Lung (tissue), 12 donors: ENCODE results near the gene PLA2G4F. TPM values are rescaled to one million over a fixed set of nuclear protein-coding genes. Genes with fewer than 3 reads are reported as not detected.

Source experiments
- ATAC-seq: fragments of 200-7000 bp; cut with Tn5 transposase; one replicate; pipeline ENCODE4 v1.9.1; 2020; ENCODE audit warnings: moderate number of reproducible peaks; ENCODE audit not compliant: insufficient read depth, low FRiP score
- DNase-seq, 3 donors: peaks; one replicate each; pipeline ENCODE4 v3.0.0-alpha.2; 2013 to 2017
- H3K27ac ChIP-seq, 2 donors: one replicate each; pipeline ENCODE4 v1.5.1; 2013; ENCODE audit warnings: mild to moderate bottlenecking in 2 of 2, moderate library complexity in 2 of 2, control low read depth in 1 of 2, inconsistent platforms in 1 of 2, low read depth in 1 of 2, low read length in 1 of 2
- H3K27me3 ChIP-seq, 3 donors: one replicate each; pipeline ENCODE4 v1.5.1; 2013; ENCODE audit warnings: low read length in 2 of 3; ENCODE audit not compliant: control insufficient read depth in 3 of 3, insufficient read depth in 3 of 3
- H3K36me3 ChIP-seq, 4 donors: one replicate each; pipeline ENCODE4 v1.5.1; 2013; ENCODE audit warnings: low read length in 4 of 4, mild to moderate bottlenecking in 1 of 4, moderate library complexity in 1 of 4; ENCODE audit not compliant: control insufficient read depth in 4 of 4, insufficient read depth in 4 of 4
- H3K4me1 ChIP-seq, 5 donors: one replicate each; pipeline ENCODE4 v1.5.1; 2013; ENCODE audit warnings: low read length in 5 of 5, mild to moderate bottlenecking in 2 of 5, moderate library complexity in 1 of 5; ENCODE audit not compliant: control insufficient read depth in 5 of 5, insufficient read depth in 5 of 5
- H3K4me3 ChIP-seq: one replicate; pipeline ENCODE4 v1.5.1; 2013; ENCODE audit warnings: mild to moderate bottlenecking, control low read depth, moderate library complexity
- H3K9ac ChIP-seq, 2 donors: one replicate each; pipeline ENCODE4 v1.5.1; 2013; ENCODE audit warnings: low read length in 2 of 2, control low read depth in 1 of 2; ENCODE audit not compliant: insufficient read depth in 1 of 2
- H3K9me3 ChIP-seq, 4 donors: one replicate each; pipeline ENCODE4 v1.5.1; 2013; ENCODE audit warnings: low read length in 3 of 4, mild to moderate bottlenecking in 1 of 4, moderate library complexity in 1 of 4; ENCODE audit not compliant: control insufficient read depth in 4 of 4, insufficient read depth in 3 of 4
- WGBS, 2 donors: extraction: QIAGEN DNeasy Blood & Tissue Kit; methylation state at CpG; one replicate each; pipeline ENCODE4 v1.1.7; 2013; 5-methylcytosine and 5-hydroxymethylcytosine counted together
- polyA plus RNA-seq, 2 donors: library from polyadenylated mRNA; stranded (reverse); fragments of 200-250 nt; gene quantifications; one replicate each; pipeline ENCODE4 v1.2.1, GENCODE V29; 2013
- total RNA-seq, 2 donors: library from RNA; depleted of rRNA in 1 of 2; stranded (reverse); fragments of >200 nt in 1 of 2; gene quantifications; one replicate each; pipeline ENCODE4 v1.2.1, GENCODE V29; 2014 to 2021
- TF ChIP-seq, protein P1 (sequence below): IDR thresholded peaks from 2 replicates; pipeline ENCODE4 v1.5.1; 2012; ENCODE audit warnings: mild to moderate bottlenecking; ENCODE audit errors: control extremely low read depth, extremely low read depth
- donor health status: control.
- donor health status: control.
- donor health status: Bipolar disorder and iron deficiency.
- donor health status: healthy.
- donor health status: DM: yes; HTN: yes; CAD: no.

The PLA2G4F gene
- total and polyA plus RNA-seq, 4 donors: 10.9 to 116 (median 41.8) TPM

DNA sequence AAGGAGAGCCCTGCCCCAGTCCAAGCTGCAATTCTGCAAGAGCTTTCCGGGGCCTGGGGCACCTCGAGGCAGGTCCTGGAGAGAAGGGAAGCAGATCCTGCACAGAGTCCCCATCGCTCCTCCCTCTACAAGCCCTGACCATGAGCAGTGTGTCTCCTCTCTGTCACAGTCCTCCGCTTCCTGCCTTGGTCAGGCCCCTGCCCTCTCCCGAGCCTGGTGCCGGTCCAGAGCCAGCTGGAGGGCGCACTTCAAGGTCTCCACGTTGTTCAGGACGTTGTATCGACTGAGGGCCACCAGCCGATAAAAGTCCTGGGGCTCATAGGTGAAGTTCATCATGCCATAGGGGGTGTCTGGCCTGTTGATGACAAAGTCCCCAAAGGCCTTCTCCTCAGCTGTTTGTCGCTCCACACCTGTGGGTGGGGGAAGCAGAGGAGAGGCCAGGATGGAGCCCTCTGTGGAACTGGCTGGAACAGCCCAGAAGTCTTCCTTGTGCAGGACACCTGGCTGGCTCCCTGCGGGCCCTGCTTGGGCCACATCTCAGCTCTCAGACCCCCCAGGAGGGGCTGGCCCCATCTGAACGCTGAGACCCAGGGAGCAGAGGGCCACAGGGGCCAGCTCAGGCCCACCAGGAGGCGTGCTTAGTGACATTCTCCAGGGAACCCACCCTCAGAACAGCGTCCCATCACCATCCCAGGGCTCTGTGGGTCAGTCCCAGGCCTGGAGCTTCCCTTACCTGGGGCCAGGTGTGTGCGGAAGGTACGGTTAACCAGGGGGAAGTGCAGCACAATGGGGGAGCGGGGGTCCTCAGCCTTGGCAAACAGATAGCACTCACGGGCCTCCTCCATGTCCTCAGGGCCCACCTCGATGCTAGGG lies 14.4 kb downstream of the PLA2G4F start:
- Histone ChIP-seq H3K36me3 (no peaks in the 10 kb centered on the region), H3K4me1 (no peaks in the 10 kb centered on the region), H3K9ac (no peak overlapping the region), H3K27me3 (no peaks in the 10 kb centered on the region), H3K9me3 (no peaks in the 10 kb centered on the region), H3K27ac (no peak overlapping the region), H3K4me3 (no peak overlapping the region)
- DNase-seq: no peak
- no peak for ATAC-seq
- TF ChIP-seq, protein P1, sequence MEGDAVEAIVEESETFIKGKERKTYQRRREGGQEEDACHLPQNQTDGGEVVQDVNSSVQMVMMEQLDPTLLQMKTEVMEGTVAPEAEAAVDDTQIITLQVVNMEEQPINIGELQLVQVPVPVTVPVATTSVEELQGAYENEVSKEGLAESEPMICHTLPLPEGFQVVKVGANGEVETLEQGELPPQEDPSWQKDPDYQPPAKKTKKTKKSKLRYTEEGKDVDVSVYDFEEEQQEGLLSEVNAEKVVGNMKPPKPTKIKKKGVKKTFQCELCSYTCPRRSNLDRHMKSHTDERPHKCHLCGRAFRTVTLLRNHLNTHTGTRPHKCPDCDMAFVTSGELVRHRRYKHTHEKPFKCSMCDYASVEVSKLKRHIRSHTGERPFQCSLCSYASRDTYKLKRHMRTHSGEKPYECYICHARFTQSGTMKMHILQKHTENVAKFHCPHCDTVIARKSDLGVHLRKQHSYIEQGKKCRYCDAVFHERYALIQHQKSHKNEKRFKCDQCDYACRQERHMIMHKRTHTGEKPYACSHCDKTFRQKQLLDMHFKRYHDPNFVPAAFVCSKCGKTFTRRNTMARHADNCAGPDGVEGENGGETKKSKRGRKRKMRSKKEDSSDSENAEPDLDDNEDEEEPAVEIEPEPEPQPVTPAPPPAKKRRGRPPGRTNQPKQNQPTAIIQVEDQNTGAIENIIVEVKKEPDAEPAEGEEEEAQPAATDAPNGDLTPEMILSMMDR: no peak
- WGBS, 2 donors: 89% methylated on average over 21 of the region's 21 CpGs

DNA sequence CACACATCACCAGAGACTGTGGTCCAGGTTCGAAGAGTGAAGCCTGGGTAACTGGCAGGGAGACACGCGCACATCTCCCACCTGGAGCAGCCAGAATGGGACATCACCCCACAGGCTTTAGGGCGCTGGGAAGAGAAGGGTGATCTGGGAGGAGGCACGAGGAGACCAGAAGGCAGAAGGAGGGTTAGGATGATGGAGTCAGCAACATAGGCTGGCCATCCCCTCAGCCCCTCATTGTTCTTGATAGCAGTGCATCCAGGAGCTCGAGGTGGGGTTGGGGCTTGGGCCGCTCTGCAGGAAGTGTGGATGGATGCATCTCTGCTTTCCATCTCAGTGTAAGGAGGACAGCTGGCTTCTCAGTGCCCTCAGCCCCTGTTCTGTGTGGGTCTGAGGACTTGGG lies 15.2 kb downstream of the PLA2G4F start:
- Histone ChIP-seq H3K9ac (no peak overlapping the region), H3K27me3 (no peaks in the 10 kb centered on the region), H3K9me3 (no peaks in the 10 kb centered on the region), H3K27ac (no peak overlapping the region), H3K36me3 (no peaks in the 10 kb centered on the region), H3K4me3 (no peak overlapping the region), H3K4me1 (no peaks in the 10 kb centered on the region)
- WGBS, 2 donors: 92 to 95% methylated on average over 7 of the region's 7 CpGs
- DNase-seq (no peak), ATAC-seq (no peak)
- TF ChIP-seq, protein P1: no peak

DNA sequence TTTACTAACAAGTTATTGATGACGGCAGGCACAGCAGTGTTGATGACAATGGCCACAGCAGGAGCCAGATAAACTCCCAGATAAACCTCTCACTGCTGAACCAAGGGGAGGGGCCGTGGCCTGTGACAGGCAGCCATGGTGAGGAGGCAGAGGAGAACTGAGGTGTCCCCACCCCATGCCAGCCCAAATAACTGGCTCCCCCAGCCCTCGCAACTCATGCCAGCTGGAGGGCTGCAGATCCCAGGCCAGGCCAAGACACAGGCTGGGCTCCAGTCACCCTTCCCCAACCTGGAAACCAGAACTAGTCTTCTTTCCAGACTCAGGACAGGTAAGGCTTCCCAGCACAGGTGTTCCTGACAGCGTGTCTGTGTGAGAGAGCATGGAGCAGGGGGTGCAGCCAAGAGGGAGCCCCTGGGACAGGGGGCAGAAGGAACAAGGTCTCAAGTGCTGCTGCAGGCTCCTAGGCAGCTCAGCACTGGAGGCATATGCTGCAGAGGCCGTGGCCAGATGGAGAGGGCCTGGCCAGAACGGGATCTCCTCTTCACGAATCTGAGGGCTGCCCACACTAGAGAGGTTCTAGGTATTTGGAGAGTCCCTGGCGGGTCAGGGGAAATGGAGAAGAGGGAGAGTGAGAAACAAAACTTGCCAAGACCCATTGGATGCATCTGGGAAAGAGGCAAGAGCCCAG lies 15.9 kb downstream of the PLA2G4F start:
- DNase-seq (no peak), ATAC-seq (no peak)
- H3K27me3 ChIP-seq: no peaks in the 10 kb centered on the region
- H3K9ac ChIP-seq: no peak overlapping the region
- TF ChIP-seq, protein P1: no peak
- H3K4me3 ChIP-seq: no peak overlapping the region
- no peak overlapping the region for H3K27ac ChIP-seq
- no peaks in the 10 kb centered on the region for H3K9me3 ChIP-seq
- H3K36me3 ChIP-seq: no peaks in the 10 kb centered on the region
- no peaks in the 10 kb centered on the region for H3K4me1 ChIP-seq
- 88 to 92% methylated on average over 8 of the region's 8 CpGs for WGBS, 2 donors
